HG03135 (cell line): ENCODE measurements around the gene ROBO1.

Experiments used
- ATAC-seq: cut with Tn5 transposase; IDR thresholded peaks from one replicate; pipeline ENCODE4 v1.9.1; 2021; ENCODE audit warnings: mild to moderate bottlenecking, moderate library complexity; ENCODE audit not compliant: unreplicated experiment

Gene ROBO1

GRCh38 chr3:79019924-79020173, 747.9 kb downstream of the ROBO1 start:
- no peak for ATAC-seq

GRCh38 chr3:79019137-79019923, 748.5 kb downstream of the ROBO1 start:
- ATAC-seq, result no peak

- no peak for ATAC-seq
These were observed 749.1 kb downstream of the ROBO1 start for GRCh38 chr3:79018671-79019136.

GRCh38 chr3:79018265-79018664, 749.5 kb downstream of the ROBO1 start:
- ATAC-seq, result no peak

- ATAC-seq, result no peak
These were observed 751.0 kb downstream of the ROBO1 start for GRCh38 chr3:79016587-79017376.

- no peak for ATAC-seq
These were observed 751.9 kb downstream of the ROBO1 start for GRCh38 chr3:79015854-79016253.

- no peak for ATAC-seq
These were observed 754.8 kb downstream of the ROBO1 start for GRCh38 chr3:79012946-79013362.

GRCh38 chr3:79012530-79012913, 755.3 kb downstream of the ROBO1 start:
- ATAC-seq, result no peak

- ATAC-seq, result no peak
These were observed 755.8 kb downstream of the ROBO1 start for GRCh38 chr3:79011821-79012529.

- ATAC-seq, result no peak
These were observed 757.9 kb downstream of the ROBO1 start for GRCh38 chr3:79009861-79010260.

GRCh38 chr3:79006077-79006476, 761.7 kb downstream of the ROBO1 start:
- ATAC-seq, result no peak

- ATAC-seq, result no peak
These were observed 762.7 kb downstream of the ROBO1 start for GRCh38 chr3:79005084-79005483.

GRCh38 chr3:79003994-79004393, 763.8 kb downstream of the ROBO1 start:
- no peak for ATAC-seq

- no peak for ATAC-seq
These were observed 765.1 kb downstream of the ROBO1 start for GRCh38 chr3:79002465-79003372.

- ATAC-seq, result no peak
These were observed 766.5 kb downstream of the ROBO1 start for GRCh38 chr3:79001255-79001654.

GRCh38 chr3:78999139-78999538, 768.7 kb downstream of the ROBO1 start:
- no peak for ATAC-seq

- ATAC-seq, result no peak
These were observed 772.7 kb downstream of the ROBO1 start for GRCh38 chr3:78995087-78995486.

GRCh38 chr3:78994174-78995027, 773.4 kb downstream of the ROBO1 start:
- ATAC-seq, result no peak

GRCh38 chr3:78993375-78993774, 774.4 kb downstream of the ROBO1 start:
- no peak for ATAC-seq

- ATAC-seq, result no peak
These were observed 775.0 kb downstream of the ROBO1 start for GRCh38 chr3:78992830-78993229.
